SJCRH30 (cell line): ENCODE results near the gene RAB2B. TPM values are rescaled to one million over a fixed set of nuclear protein-coding genes. Genes with fewer than 3 reads are reported as not detected.

Experiments
- DNase-seq, 2 experiments: peaks; one replicate each; pipeline ENCODE4 v3.0.0-alpha.2; 2015 to 2020
- H3K27ac ChIP-seq: fragments of 250-450 bp; sonication (Bioruptor Pico); 2 replicates; pipeline ENCODE4 v1.5.1; 2020; ENCODE audit warnings: mild to moderate bottlenecking, moderate library complexity
- H3K27me3 ChIP-seq: fragments of 250-450 bp; sonication (Bioruptor Pico); 2 replicates; pipeline ENCODE4 v1.5.1; 2020; ENCODE audit warnings: mild to moderate bottlenecking, moderate library complexity
- H3K36me3 ChIP-seq: fragments of 250-450 bp; sonication (Bioruptor Pico); 2 replicates; pipeline ENCODE4 v1.5.1; 2020; ENCODE audit warnings: mild to moderate bottlenecking, moderate library complexity
- H3K4me1 ChIP-seq: fragments of 250-450 bp; sonication (Bioruptor Pico); 2 replicates; pipeline ENCODE4 v1.5.1; 2020; ENCODE audit warnings: mild to moderate bottlenecking, moderate library complexity
- H3K4me3 ChIP-seq: fragments of 250-450 bp; sonication (Bioruptor Pico); 2 replicates; pipeline ENCODE4 v1.5.1; 2020; ENCODE audit warnings: mild to moderate bottlenecking, moderate library complexity
- H3K9me3 ChIP-seq: fragments of 250-450 bp; sonication (Bioruptor Pico); replicated peaks from 2 replicates; pipeline ENCODE4 v1.5.1; 2020; ENCODE audit warnings: mild to moderate bottlenecking, moderate library complexity
- total RNA-seq: library from RNA; depleted of rRNA; stranded (reverse); fragments of >200 nt; shearing (Covaris generic); gene quantifications from 2 replicates; pipeline ENCODE4 v1.2.3, GENCODE V29; 2014

Gene RAB2B
- total RNA-seq, 1 experiment from 2014 or later, result 26.3 TPM

- no peak for DNase-seq
- H3K36me3 ChIP-seq, result peaks cover 29% of the 10 kb centered on the region
- H3K27me3 ChIP-seq, result no peaks in the 10 kb centered on the region
These were observed 28.3 kb upstream of the RAB2B start for GRCh38 chr14:21505012-21505553.

GRCh38 chr14:21503376-21503775 is 26.6 kb upstream of the RAB2B start:
- H3K4me1 ChIP-seq, result peaks cover 11% of the 10 kb centered on the region
- peak; percentile 66 to 76 for DNase-seq
- H3K27ac ChIP-seq, result peak overlapping the region; percentile 18
- peaks cover 46% of the 10 kb centered on the region for H3K36me3 ChIP-seq
- no peaks in the 10 kb centered on the region for H3K27me3 ChIP-seq
- no peak overlapping the region for H3K4me3 ChIP-seq
- no peaks in the 10 kb centered on the region for H3K9me3 ChIP-seq

More at GRCh38 chr14:21505012-21505553, 28.3 kb upstream of the RAB2B start:
- Histone ChIP-seq H3K4me1 (peaks cover 11% of the 10 kb centered on the region), H3K27ac (no peak overlapping the region), H3K9me3 (no peaks in the 10 kb centered on the region), H3K4me3 (no peak overlapping the region)

- Histone ChIP-seq H3K27ac (no peak overlapping the region), H3K4me1 (peaks cover 11% of the 10 kb centered on the region), H3K9me3 (no peaks in the 10 kb centered on the region), H3K27me3 (no peaks in the 10 kb centered on the region), H3K4me3 (no peak overlapping the region), H3K36me3 (peaks cover 57% of the 10 kb centered on the region)
- no peak for DNase-seq
These were observed 24.8 kb upstream of the RAB2B start for GRCh38 chr14:21501568-21501967.

DNA sequence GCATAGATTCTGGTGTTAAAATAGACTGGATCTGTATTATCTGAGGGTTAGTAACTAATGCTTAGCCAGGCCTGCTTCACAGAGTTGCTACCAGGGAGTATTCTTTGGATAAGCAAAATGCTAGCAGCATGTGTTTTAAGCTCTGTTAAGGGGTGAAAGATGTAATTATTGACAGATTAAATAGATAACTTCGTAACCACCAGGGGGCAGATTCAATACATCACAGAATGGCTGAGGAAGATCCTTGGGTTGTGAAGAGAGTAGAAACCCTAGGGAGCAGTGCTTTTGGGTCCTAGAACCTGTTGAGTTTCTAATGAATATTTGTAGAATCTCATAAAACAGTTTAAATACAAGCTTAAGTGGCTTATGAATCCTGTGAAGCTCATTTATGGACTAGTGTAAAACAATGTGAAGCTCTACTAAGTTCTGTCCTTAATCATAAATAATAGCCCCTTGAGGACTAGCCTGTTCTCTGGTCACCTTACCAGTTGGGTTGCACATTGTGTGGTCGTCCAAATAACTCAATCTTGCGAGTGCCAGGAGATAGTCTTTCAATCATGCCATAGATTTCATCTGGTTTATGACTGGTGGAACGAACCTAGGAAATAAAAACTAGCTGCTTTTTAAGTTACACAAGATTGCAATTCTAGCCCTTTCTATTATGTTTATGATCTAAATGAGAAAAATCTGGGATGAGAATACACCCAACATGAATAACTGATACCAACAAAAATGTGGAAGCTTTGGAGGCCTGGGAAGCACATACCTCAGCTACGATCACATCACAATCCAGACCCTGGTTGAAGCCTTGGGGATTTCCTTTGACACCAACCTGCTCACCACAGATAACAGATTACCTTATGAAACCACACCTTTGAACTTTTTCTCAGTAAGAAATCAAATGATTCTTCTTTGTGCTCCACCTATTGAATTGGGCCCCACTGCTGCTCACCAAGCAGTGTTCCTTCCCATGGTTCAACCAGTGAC is 22.1 kb upstream of the RAB2B start:
- DNase-seq, result peak in 1 of 2 experiments; percentile 55
- no peak overlapping the region for H3K27ac ChIP-seq
- H3K9me3 ChIP-seq, result no peaks in the 10 kb centered on the region
- H3K4me1 ChIP-seq, result peaks cover 16% of the 10 kb centered on the region
- peaks cover 75% of the 10 kb centered on the region for H3K36me3 ChIP-seq
- no peak overlapping the region for H3K4me3 ChIP-seq
- H3K27me3 ChIP-seq, result no peaks in the 10 kb centered on the region

DNA sequence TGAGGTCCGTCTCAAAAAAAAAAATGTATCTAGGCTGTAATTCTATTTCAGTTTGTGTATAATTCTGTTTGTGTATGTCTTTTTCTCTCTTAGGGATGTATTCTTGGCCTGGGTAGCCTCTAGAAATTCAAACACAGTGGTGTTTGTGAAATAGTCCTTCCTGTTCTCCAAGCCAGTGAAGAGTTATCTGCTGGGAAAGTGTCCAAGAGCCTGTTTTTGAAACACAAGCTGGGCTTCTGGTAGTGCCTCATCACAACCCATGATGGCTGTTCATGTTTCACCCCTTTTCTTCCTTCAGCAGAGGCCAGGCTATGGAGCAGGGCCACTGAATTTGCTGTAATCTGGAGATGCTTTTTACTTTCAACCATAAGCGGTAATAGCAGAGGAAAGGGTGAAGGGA is 19.7 kb upstream of the RAB2B start:
- H3K36me3 ChIP-seq, result peaks cover 68% of the 10 kb centered on the region
- no peak for DNase-seq
- H3K4me3 ChIP-seq, result no peak overlapping the region
- H3K9me3 ChIP-seq, result no peaks in the 10 kb centered on the region
- no peak overlapping the region for H3K27ac ChIP-seq
- H3K4me1 ChIP-seq, result peaks cover 8% of the 10 kb centered on the region; the same call in 1 of the 2 replicates
- H3K27me3 ChIP-seq, result no peaks in the 10 kb centered on the region

- Histone ChIP-seq H3K9me3 (no peaks in the 10 kb centered on the region), H3K27me3 (no peaks in the 10 kb centered on the region), H3K4me1 (peaks cover 8% of the 10 kb centered on the region; the same call in 1 of the 2 replicates), H3K36me3 (peaks cover 66% of the 10 kb centered on the region), H3K4me3 (no peak overlapping the region), H3K27ac (no peak overlapping the region)
- no peak for DNase-seq
These were observed 18.4 kb upstream of the RAB2B start for GRCh38 chr14:21494902-21495762.

GRCh38 chr14:21486640-21487087 is 9.9 kb upstream of the RAB2B start:
- H3K36me3 ChIP-seq, result peaks cover 26% of the 10 kb centered on the region
- no peaks in the 10 kb centered on the region for H3K27me3 ChIP-seq
- H3K9me3 ChIP-seq, result no peaks in the 10 kb centered on the region
- H3K4me1 ChIP-seq, result no peaks in the 10 kb centered on the region; the same call in 1 of the 2 replicates
- H3K4me3 ChIP-seq, result no peak overlapping the region
- DNase-seq, result peak in 1 of 2 experiments; percentile 9
- H3K27ac ChIP-seq, result peak overlapping the region; percentile 35; the same call in 1 of the 2 replicates

DNA sequence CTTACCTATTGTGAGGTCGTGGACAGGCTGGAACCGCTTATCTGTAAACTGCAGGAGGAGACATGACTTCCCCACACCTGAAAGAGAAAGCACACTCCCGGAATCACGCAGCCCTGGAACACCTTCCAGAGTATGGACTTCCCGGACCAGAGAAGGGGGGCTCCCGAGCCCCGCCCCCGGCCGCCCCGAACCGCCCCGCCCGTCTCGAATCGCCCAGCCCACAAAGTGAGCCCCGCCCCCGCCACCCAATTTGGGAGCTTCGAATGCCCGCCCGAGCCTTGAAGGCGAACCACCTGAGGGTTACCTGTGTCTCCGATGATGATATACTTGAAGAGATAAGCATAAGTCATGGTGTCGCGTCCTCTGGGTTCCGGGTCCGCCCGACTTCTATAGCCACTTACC is 235 bp downstream of the RAB2B start:
- Histone ChIP-seq H3K36me3 (peaks cover 13% of the 10 kb centered on the region), H3K27ac (peak overlapping the region; percentile 38; the same call in 1 of the 2 replicates), H3K4me3 (peak overlapping the region; percentile 85), H3K4me1 (no peaks in the 10 kb centered on the region), H3K27me3 (no peaks in the 10 kb centered on the region), H3K9me3 (no peaks in the 10 kb centered on the region)
- DNase-seq, result no peak

DNA sequence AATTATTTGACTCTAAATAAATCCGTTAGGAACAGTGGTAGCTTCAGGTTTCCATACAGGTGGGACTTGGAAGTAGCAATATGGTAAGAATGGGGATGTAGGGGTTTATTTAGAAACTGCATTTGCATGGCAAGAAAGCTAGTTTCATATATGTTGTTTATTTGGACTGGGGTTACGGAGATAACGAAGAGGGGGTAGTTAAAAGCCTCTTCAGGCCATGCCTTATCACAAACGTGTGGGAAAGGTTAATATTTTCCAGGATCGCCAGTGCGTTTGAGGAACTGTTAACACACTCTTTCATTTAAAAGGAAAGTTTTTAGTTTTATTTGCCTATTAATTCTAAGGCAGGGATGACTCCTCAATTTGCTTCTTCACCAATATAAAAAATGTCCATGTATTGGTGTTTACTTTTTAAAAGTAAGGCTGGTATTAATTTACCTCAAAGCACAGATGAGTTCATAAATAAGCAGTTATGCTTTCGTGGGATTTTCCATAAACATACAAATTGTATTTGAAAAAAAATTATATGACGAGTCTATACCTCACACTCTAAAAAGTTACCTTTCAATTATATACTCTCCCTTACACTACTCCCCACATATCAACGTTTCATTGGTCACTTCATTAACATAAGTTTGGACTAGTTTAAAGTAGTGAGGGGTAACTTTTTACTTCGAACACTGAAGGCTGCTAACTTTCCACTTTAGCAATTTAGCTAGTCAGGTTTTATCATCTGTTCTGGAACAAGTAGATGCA is 814 bp downstream of the RAB2B start:
- peak overlapping the region; percentile 38; the same call in 1 of the 2 replicates for H3K27ac ChIP-seq

DNA sequence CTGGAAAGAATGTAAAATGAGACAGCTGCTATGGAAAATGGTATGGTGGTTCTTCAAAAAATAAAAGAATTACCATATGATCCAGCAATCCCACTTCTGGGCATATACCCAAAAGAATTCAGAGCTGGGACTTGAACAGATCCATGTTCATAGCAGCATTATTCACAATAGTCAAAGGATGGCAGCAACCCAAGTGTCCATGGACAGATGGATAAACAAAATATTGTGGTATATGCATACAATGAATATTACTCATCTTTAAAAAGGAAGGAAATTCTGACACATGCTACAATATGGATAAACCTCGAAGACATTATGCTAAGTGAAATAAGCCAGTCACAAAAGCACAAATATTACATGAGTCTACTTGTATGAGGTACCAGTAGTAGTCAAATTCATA is 9.1 kb downstream of the RAB2B start:
- no peaks in the 10 kb centered on the region for H3K27me3 ChIP-seq
- 0 out of 2 replicates have a peak, but pooled peaks cover 10% of the 10 kb centered on the region for H3K4me1 ChIP-seq
- H3K36me3 ChIP-seq, result peaks cover 13% of the 10 kb centered on the region
- H3K4me3 ChIP-seq, result no peak overlapping the region
- no peaks in the 10 kb centered on the region for H3K9me3 ChIP-seq
- DNase-seq, result peak; percentile 39 to 46
- H3K27ac ChIP-seq, result peak overlapping the region; percentile 20; the same call in 1 of the 2 replicates

More for the DNA sequence above, 814 bp downstream of the RAB2B start:
- peaks cover 8% of the 10 kb centered on the region for H3K36me3 ChIP-seq
- no peaks in the 10 kb centered on the region for H3K27me3 ChIP-seq
- DNase-seq, result no peak
- peak overlapping the region; percentile 85 for H3K4me3 ChIP-seq
- H3K9me3 ChIP-seq, result no peaks in the 10 kb centered on the region
- no peaks in the 10 kb centered on the region for H3K4me1 ChIP-seq

- Histone ChIP-seq H3K4me3 (peak within 1 kb of the TSS; percentile 75), H3K4me1 (peaks cover 3% of the 10 kb centered on the region), H3K36me3 (peaks cover 6% of the 10 kb centered on the region; the same call in 1 of the 2 replicates), H3K27me3 (no peaks in the 10 kb centered on the region), H3K27ac (peak within 1 kb of the TSS; percentile 76), H3K9me3 (no peaks in the 10 kb centered on the region)
- DNase-seq, result peak; percentile 100
These were observed 20.7 kb downstream of the RAB2B start, which contains the start of gene CHD8 for GRCh38 chr14:21455912-21456667. Gene CHD8 (minus strand): TSS chr14:21456123. CDS start chr14:21431643, 24,480 bp downstream.

- H3K36me3 ChIP-seq, result peaks cover 2% of the 10 kb centered on the region; the same call in 1 of the 2 replicates
- H3K9me3 ChIP-seq, result no peaks in the 10 kb centered on the region
- peaks cover 3% of the 10 kb centered on the region for H3K4me1 ChIP-seq
- no peak for DNase-seq
- peak overlapping the region; percentile 75 for H3K4me3 ChIP-seq
- H3K27me3 ChIP-seq, result no peaks in the 10 kb centered on the region
- peak overlapping the region; percentile 34 for H3K27ac ChIP-seq
These were observed 21.2 kb downstream of the RAB2B start for GRCh38 chr14:21455592-21455911.
